Chondrocyte (in vitro differentiated cells): ENCODE data around the gene SOS1. TPM values are rescaled to one million over a fixed set of nuclear protein-coding genes. Genes with fewer than 3 reads are reported as not detected.
A peak's percentile ranks its signal among the peaks of the same experiment; 100 is the strongest.

Experiments
- DNase-seq: peaks from one replicate; pipeline ENCODE4 v3.0.0; 2021; ENCODE audit warnings: mixed read lengths, low spot score
- H3K27ac Mint-ChIP-seq: one replicate; pipeline ENCODE4 v1.8.0; 2021; ENCODE audit warnings: mild to moderate bottlenecking, moderate library complexity, mixed read lengths; ENCODE audit not compliant: unreplicated experiment
- H3K27me3 Mint-ChIP-seq: 2 replicates; pipeline ENCODE4 v1.8.0; 2021; ENCODE audit warnings: low read depth, mixed read lengths
- H3K36me3 Mint-ChIP-seq: 2 replicates; pipeline ENCODE4 v1.8.0; 2021; ENCODE audit warnings: low read depth, mixed read lengths
- H3K4me1 Mint-ChIP-seq: 2 replicates; pipeline ENCODE4 v1.8.0; 2021; ENCODE audit warnings: low read depth, mild to moderate bottlenecking, mixed read lengths
- H3K4me3 Mint-ChIP-seq: one replicate; pipeline ENCODE4 v1.8.0; 2021; ENCODE audit warnings: mild to moderate bottlenecking, moderate library complexity, mixed read lengths; ENCODE audit not compliant: unreplicated experiment
- H3K9me3 Mint-ChIP-seq: 2 replicates; pipeline ENCODE4 v1.8.0; 2021; ENCODE audit warnings: low read depth, mixed read lengths
- total RNA-seq: library from RNA; stranded (reverse); gene quantifications from 3 replicates; pipeline ENCODE4 v1.2.1, GENCODE V29; 2021
- TF ChIP-seq, protein P1 (sequence below): fragments of 200-600 bp; sonication (generic); IDR thresholded peaks from 2 replicates; pipeline ENCODE4 v1.5.0; 2021; ENCODE audit warnings: antibody characterized with exemption, mild to moderate bottlenecking, moderate library complexity

Gene SOS1
- total RNA-seq, 1 donor from 2014 or later = 37.2 TPM

DNA sequence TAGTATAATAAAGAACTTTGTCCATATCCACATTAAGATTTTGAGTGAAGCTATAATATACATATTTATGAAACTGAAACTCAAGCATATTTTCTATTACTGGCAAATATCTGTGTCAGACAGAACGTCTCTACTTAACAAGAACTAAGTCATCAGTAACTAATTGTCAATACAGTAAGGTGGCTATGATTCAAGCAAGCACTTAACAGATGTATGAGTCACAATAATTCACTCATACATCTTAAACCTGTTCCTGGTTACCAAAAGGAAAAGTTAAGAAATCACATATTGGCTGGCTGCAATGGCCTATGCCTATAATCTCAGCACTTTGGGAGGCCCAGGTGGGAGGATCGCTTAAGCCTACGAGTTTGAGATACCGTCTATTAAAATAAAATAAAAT is 96.0 kb downstream of the SOS1 start:
- no peak for DNase-seq
- no peak overlapping the region for H3K4me3 Mint-ChIP-seq
- peaks cover 10% of the 10 kb centered on the region for H3K4me1 Mint-ChIP-seq
- H3K9me3 Mint-ChIP-seq = no peaks in the 10 kb centered on the region
- TF ChIP-seq, protein P1, sequence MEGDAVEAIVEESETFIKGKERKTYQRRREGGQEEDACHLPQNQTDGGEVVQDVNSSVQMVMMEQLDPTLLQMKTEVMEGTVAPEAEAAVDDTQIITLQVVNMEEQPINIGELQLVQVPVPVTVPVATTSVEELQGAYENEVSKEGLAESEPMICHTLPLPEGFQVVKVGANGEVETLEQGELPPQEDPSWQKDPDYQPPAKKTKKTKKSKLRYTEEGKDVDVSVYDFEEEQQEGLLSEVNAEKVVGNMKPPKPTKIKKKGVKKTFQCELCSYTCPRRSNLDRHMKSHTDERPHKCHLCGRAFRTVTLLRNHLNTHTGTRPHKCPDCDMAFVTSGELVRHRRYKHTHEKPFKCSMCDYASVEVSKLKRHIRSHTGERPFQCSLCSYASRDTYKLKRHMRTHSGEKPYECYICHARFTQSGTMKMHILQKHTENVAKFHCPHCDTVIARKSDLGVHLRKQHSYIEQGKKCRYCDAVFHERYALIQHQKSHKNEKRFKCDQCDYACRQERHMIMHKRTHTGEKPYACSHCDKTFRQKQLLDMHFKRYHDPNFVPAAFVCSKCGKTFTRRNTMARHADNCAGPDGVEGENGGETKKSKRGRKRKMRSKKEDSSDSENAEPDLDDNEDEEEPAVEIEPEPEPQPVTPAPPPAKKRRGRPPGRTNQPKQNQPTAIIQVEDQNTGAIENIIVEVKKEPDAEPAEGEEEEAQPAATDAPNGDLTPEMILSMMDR = no peak
- H3K27ac Mint-ChIP-seq = no peak overlapping the region
- H3K27me3 Mint-ChIP-seq = no peaks in the 10 kb centered on the region
- peaks cover 5% of the 10 kb centered on the region for H3K36me3 Mint-ChIP-seq

DNA sequence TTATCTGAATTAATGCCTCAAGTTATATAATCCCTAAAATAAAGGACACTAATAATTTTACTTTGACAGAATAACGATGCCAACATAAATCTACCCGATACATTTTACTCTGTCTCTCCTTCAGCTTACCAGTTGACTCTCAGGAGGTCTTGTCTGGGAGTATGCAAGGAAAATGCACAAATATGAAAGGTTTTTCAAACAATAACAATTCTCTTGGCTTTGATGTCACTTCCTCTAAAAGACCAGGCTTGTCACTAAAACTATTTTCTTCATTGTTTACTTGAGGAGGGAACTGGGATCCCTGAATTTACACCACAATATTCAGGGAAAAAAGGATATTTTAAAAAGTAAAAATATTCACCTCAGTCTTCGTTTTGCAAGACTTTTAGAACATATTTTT is 97.2 kb downstream of the SOS1 start:
- peaks cover 5% of the 10 kb centered on the region for H3K36me3 Mint-ChIP-seq
- no peak overlapping the region for H3K4me3 Mint-ChIP-seq
- no peaks in the 10 kb centered on the region for H3K27me3 Mint-ChIP-seq
- H3K4me1 Mint-ChIP-seq = peaks cover 10% of the 10 kb centered on the region
- H3K27ac Mint-ChIP-seq = peak overlapping the region; percentile 68
- no peak for DNase-seq
- TF ChIP-seq, protein P1 = no peak
- H3K9me3 Mint-ChIP-seq = no peaks in the 10 kb centered on the region

DNA sequence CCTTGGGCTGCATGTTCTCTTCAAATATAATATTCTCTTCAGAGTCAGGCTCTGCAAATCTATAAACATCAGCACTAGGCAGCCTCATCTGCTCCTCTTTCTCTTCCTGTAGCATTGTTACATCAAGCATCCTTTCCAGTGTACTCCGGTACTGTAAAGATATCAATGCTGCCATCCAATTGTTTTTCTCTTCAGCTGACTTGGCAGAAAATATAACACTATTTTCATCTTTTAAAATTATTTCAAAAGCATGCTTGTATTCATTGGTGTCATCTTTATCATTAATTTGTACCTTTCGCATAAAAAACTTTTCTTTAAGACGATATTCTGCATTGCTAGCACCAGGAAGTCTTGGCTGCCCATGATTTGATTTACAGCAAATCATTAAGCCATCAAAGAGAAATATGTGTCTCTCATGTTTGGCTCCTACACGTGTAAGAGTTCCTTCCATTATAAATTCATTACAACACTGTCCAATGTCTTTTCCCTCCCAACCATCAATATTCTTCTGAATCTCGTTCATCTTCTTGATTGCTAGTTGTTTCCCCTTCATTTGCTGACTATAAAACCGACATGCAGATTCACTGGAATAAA is 98.1 kb downstream of the SOS1 start:
- H3K4me1 Mint-ChIP-seq = peaks cover 12% of the 10 kb centered on the region
- DNase-seq = no peak
- no peak overlapping the region for H3K4me3 Mint-ChIP-seq
- no peaks in the 10 kb centered on the region for H3K9me3 Mint-ChIP-seq
- no peak overlapping the region for H3K27ac Mint-ChIP-seq
- peaks cover 5% of the 10 kb centered on the region for H3K36me3 Mint-ChIP-seq
- TF ChIP-seq, protein P1 = no peak
- H3K27me3 Mint-ChIP-seq = no peaks in the 10 kb centered on the region

- H3K4me3 Mint-ChIP-seq = no peak overlapping the region
- TF ChIP-seq, protein P1 = no peak
- H3K9me3 Mint-ChIP-seq = no peaks in the 10 kb centered on the region
- DNase-seq = no peak
- H3K36me3 Mint-ChIP-seq = peaks cover 5% of the 10 kb centered on the region
- peaks cover 26% of the 10 kb centered on the region for H3K4me1 Mint-ChIP-seq
- no peak overlapping the region for H3K27ac Mint-ChIP-seq
- H3K27me3 Mint-ChIP-seq = no peaks in the 10 kb centered on the region
Observed at GRCh38 chr2:39020383-39020782, 100.5 kb downstream of the SOS1 start.

DNA sequence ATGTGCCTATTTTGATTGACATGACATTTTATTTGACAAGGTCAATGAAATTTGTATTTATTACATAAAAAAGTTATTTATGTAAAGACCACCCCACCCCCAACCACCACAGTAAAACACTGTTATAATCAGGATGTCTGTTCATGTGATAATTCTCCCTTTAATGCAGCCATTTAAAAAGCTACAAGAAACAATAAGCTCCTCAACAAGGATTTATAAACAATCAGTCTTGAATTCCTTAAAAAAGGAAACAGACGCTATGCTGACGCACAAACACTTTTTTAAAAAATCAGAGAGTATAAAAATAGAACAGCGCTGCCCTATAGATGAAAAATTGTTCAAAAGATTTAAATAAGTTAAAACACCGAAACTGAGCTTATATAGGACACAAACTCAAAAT is 102.2 kb downstream of the SOS1 start:
- TF ChIP-seq, protein P1 = no peak
- no peak for DNase-seq
- Mint-ChIP-seq H3K4me1 (peaks cover 18% of the 10 kb centered on the region), H3K27ac (no peak overlapping the region), H3K27me3 (no peaks in the 10 kb centered on the region), H3K9me3 (no peaks in the 10 kb centered on the region), H3K36me3 (peaks cover 4% of the 10 kb centered on the region), H3K4me3 (no peak overlapping the region)
